Suprapubic skin (tissue), 3 donors: ENCODE results near the gene HINFP.

Experiments
- POLR2AphosphoS5 ChIP-seq, 3 donors: sonication (generic); formaldehyde crosslinking; IDR thresholded peaks; one replicate each; pipeline ENCODE4 v1.6.1; 2017; ENCODE audit warnings: antibody characterized with exemption in 3 of 3
- TF ChIP-seq, protein P1 (sequence below), 2 donors: fragments of 200-600 bp in 1 of 2; fragments of 450-650 bp in 1 of 2; sonication (generic) in 1 of 2; IDR thresholded peaks; one replicate each; pipeline ENCODE4 v1.5.1; 2016 to 2019; ENCODE audit warnings: antibody characterized with exemption in 2 of 2, mild to moderate bottlenecking in 1 of 2, moderate library complexity in 1 of 2

DNA sequence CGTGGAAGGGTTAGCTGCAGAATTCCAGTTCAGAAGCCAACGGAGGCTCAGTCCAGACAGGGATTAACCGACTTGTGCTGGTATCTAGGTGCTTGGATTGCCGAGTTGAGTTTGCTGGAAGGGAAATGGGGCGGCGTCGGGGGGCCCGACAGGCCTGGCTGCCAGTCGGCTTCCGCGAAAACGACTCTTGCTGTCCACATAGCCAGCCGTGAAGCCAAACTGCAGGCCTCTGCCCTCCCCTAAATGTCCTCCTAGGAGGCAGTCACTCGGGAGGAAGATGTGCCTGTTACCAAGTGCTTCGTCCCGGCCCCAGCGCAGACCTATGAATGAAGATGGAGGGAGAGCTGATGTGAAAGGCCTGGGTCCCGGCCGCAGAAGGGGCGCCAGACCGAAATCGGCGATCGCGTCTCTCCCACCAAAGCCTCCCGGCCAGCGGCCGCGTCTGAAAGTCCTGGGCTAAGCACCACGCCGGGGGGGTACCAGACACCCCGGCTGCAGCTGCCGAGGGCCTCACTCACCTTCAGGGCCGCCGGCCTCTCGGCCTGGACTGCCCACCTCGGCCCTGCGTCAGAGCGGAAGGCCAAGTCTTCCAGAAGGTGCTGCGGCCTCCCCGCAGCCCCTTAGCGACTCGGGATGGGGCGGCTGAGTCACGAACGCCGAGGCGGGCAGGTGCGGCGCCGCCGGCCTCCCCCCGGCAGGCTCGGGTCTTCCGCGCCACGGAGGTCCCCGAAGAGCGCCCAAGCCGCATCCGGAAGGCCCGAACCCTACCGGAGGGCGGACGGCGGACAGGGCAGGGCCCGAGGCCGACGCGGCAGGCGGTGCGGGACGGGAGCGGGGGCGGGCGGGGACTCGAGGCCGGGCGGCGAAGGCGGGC is 27.2 kb upstream of the HINFP start:
- TF ChIP-seq POLR2AphosphoS5 (IDR thresholded peaks at IDR 0.05) = no peak
- TF ChIP-seq, protein P1, sequence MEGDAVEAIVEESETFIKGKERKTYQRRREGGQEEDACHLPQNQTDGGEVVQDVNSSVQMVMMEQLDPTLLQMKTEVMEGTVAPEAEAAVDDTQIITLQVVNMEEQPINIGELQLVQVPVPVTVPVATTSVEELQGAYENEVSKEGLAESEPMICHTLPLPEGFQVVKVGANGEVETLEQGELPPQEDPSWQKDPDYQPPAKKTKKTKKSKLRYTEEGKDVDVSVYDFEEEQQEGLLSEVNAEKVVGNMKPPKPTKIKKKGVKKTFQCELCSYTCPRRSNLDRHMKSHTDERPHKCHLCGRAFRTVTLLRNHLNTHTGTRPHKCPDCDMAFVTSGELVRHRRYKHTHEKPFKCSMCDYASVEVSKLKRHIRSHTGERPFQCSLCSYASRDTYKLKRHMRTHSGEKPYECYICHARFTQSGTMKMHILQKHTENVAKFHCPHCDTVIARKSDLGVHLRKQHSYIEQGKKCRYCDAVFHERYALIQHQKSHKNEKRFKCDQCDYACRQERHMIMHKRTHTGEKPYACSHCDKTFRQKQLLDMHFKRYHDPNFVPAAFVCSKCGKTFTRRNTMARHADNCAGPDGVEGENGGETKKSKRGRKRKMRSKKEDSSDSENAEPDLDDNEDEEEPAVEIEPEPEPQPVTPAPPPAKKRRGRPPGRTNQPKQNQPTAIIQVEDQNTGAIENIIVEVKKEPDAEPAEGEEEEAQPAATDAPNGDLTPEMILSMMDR (IDR thresholded peaks at IDR 0.05) = no peak
